ENCODE measurements around the gene ANKRD22. TPM values are rescaled to one million over a fixed set of nuclear protein-coding genes. Genes with fewer than 3 reads are reported as not detected.

Gene ANKRD22
- total and polyA plus RNA-seq, 2 of the 8 experiments (the other 6 are each of a cell fraction or from before 2014, with no cell fraction given), result 0.68 TPM; not detected in 1

- TF ChIP-seq POU5F1 (IDR thresholded peaks at IDR 0.05; ENCODE audit: low read depth, low read length), result no peak
- TF ChIP-seq BCL11A (IDR thresholded peaks at IDR 0.05; ENCODE audit: low read depth in 2 of 2, low read length in 2 of 2), result no peak
- TF ChIP-seq CTCF (IDR thresholded peaks at IDR 0.05; ENCODE audit: control extremely low read depth in 1 of 3, insufficient read depth in 1 of 3, low read depth in 1 of 3, low read length in 3 of 3), result no peak
- no peak for TF ChIP-seq GTF2F1 (IDR thresholded peaks at IDR 0.05; ENCODE audit: borderline replicate concordance, low read depth, low read length)
Measured at GRCh38 chr10:88828310-88828709, 23.3 kb downstream of the ANKRD22 start (continued).
